Liver (tissue), 9 donors: ENCODE data around the gene USP14. TPM values are rescaled to one million over a fixed set of nuclear protein-coding genes. Genes with fewer than 3 reads are reported as not detected.

Experiments
- DNase-seq: peaks from one replicate; pipeline ENCODE4 v3.0.0-alpha.2; 2017; ENCODE audit warnings: low spot score
- H3K27ac ChIP-seq, 2 donors: one replicate each; pipeline ENCODE4 v1.7.0; 2013; ENCODE audit warnings: inconsistent platforms in 2 of 2, low read length in 2 of 2, control low read depth in 1 of 2, low read depth in 1 of 2, mild to moderate bottlenecking in 1 of 2
- H3K27me3 ChIP-seq, 4 donors: one replicate each; pipeline versions ENCODE4 v1.6.1 to v1.7.0; 2013; ENCODE audit warnings: low read length in 3 of 4, inconsistent platforms in 1 of 4, mild to moderate bottlenecking in 1 of 4, moderate library complexity in 1 of 4; ENCODE audit not compliant: control insufficient read depth in 4 of 4, insufficient read depth in 4 of 4
- H3K36me3 ChIP-seq, 4 donors: one replicate each; pipeline versions ENCODE4 v1.6.1 to v1.7.0; 2013; ENCODE audit warnings: low read length in 3 of 4, mild to moderate bottlenecking in 3 of 4, low read depth in 1 of 4, moderate library complexity in 1 of 4; ENCODE audit not compliant: control insufficient read depth in 4 of 4, insufficient read depth in 3 of 4
- H3K4me1 ChIP-seq, 4 donors: one replicate each; pipeline versions ENCODE4 v1.6.1 to v1.7.0; 2013; ENCODE audit warnings: low read length in 3 of 4, mild to moderate bottlenecking in 3 of 4, moderate library complexity in 1 of 4; ENCODE audit not compliant: control insufficient read depth in 4 of 4, insufficient read depth in 4 of 4
- H3K4me3 ChIP-seq, 3 donors: one replicate each; pipeline versions ENCODE4 v1.6.1 to v1.7.0; 2013; ENCODE audit warnings: low read length in 3 of 3, control low read depth in 1 of 3, low read depth in 1 of 3, mild to moderate bottlenecking in 1 of 3
- H3K9ac ChIP-seq, 2 donors: one replicate each; pipeline ENCODE4 v1.7.0; 2013; ENCODE audit warnings: low read length in 2 of 2, mild to moderate bottlenecking in 2 of 2, moderate library complexity in 2 of 2, control low read depth in 1 of 2, low read depth in 1 of 2
- H3K9me3 ChIP-seq, 4 donors: one replicate each; pipeline versions ENCODE4 v1.6.1 to v1.7.0; 2013; ENCODE audit warnings: low read length in 3 of 4; ENCODE audit not compliant: control insufficient read depth in 4 of 4
- CTCF ChIP-seq: fragments of 150-350 bp; IDR thresholded peaks from 2 replicates; pipeline ENCODE4 v1.5.1; 2017; ENCODE audit warnings: improper control_type of control experiment, low read depth, low read length; ENCODE audit not compliant: missing input control
- EGR1 ChIP-seq, 2 donors: IDR thresholded peaks; 2 replicates each; pipeline ENCODE4 v1.6.1; 2016 to 2018; ENCODE audit warnings: antibody characterized with exemption in 2 of 2, low read depth in 2 of 2
- FOXA1 ChIP-seq: IDR thresholded peaks from 2 replicates; pipeline ENCODE4 v1.6.1; 2016; ENCODE audit warnings: antibody characterized with exemption
- FOXA2 ChIP-seq: IDR thresholded peaks from 2 replicates; pipeline ENCODE4 v1.6.1; 2016; ENCODE audit warnings: antibody characterized with exemption
- GABPA ChIP-seq, 2 donors: IDR thresholded peaks in 1 of 2; conservative IDR thresholded peaks in 1 of 2; 2 replicates each; pipeline ENCODE4 v1.6.1; 2016; ENCODE audit warnings: antibody characterized with exemption in 2 of 2, mild to moderate bottlenecking in 1 of 2, moderate library complexity in 1 of 2
- HNF4A ChIP-seq, 2 donors: conservative IDR thresholded peaks; 2 replicates each; pipeline ENCODE4 v1.6.1; 2016; ENCODE audit warnings: antibody characterized with exemption in 2 of 2, mild to moderate bottlenecking in 2 of 2
- HNF4G ChIP-seq: IDR thresholded peaks from 2 replicates; pipeline ENCODE4 v1.6.1; 2016; ENCODE audit warnings: antibody characterized with exemption
- JUND ChIP-seq, 2 donors: IDR thresholded peaks; 2 replicates each; pipeline ENCODE4 v1.6.1; 2016; ENCODE audit warnings: antibody characterized with exemption in 2 of 2
- NR2F2 ChIP-seq: IDR thresholded peaks from 2 replicates; pipeline ENCODE4 v1.6.1; 2016; ENCODE audit warnings: antibody characterized with exemption
- RAD21 ChIP-seq, 2 donors: IDR thresholded peaks; 2 replicates each; pipeline ENCODE4 v1.6.1; 2016; ENCODE audit warnings: antibody characterized with exemption in 2 of 2, mild to moderate bottlenecking in 2 of 2
- REST ChIP-seq: IDR thresholded peaks from 2 replicates; pipeline ENCODE4 v1.6.1; 2016; ENCODE audit warnings: antibody characterized with exemption, mild to moderate bottlenecking
- RXRA ChIP-seq, 2 donors: IDR thresholded peaks; 2 replicates each; pipeline ENCODE4 v1.6.1; 2017 to 2018; ENCODE audit warnings: antibody characterized with exemption in 2 of 2, mild to moderate bottlenecking in 1 of 2
- SP1 ChIP-seq: IDR thresholded peaks from 2 replicates; pipeline ENCODE4 v1.6.1; 2018; ENCODE audit warnings: antibody characterized with exemption, mild to moderate bottlenecking
- TAF1 ChIP-seq: conservative IDR thresholded peaks from 2 replicates; pipeline ENCODE4 v1.6.1; 2016; ENCODE audit warnings: antibody characterized with exemption, mild to moderate bottlenecking
- YY1 ChIP-seq: IDR thresholded peaks from 2 replicates; pipeline ENCODE4 v1.6.1; 2016; ENCODE audit warnings: antibody characterized with exemption, mild to moderate bottlenecking
- WGBS: extraction: QIAGEN DNeasy Blood & Tissue Kit; methylation state at CpG from one replicate; pipeline ENCODE4 v1.1.7; 2013; 5-methylcytosine and 5-hydroxymethylcytosine counted together
- polyA plus RNA-seq, 2 donors: library from polyadenylated mRNA; stranded (reverse) in 1 of 2; unstranded in 1 of 2; fragments of 200-250 nt in 1 of 2; fragments of >200 nt in 1 of 2; fragmentation: Nextera tagmentation in 1 of 2; extraction: Ambion mirVana in 1 of 2; gene quantifications; one replicate each; pipeline versions ENCODE4 v1.2.1 to v1.2.3, GENCODE V29; 2013 to 2015
- total RNA-seq, 2 donors: library from RNA; depleted of rRNA; stranded (reverse); fragments of >200 nt; gene quantifications; one replicate each; pipeline ENCODE4 v1.2.3, GENCODE V29; 2014
- TF ChIP-seq, protein P1 (sequence below): IDR thresholded peaks from 2 replicates; pipeline ENCODE4 v1.6.1; 2016; ENCODE audit warnings: antibody characterized with exemption
- TF ChIP-seq, protein P2 (sequence below): IDR thresholded peaks from 2 replicates; pipeline ENCODE4 v1.6.1; 2016; ENCODE audit warnings: antibody characterized with exemption
- TF ChIP-seq, protein P3 (sequence below): IDR thresholded peaks from 2 replicates; pipeline ENCODE4 v1.6.1; 2016; ENCODE audit warnings: antibody characterized with exemption
- donor health status: healthy.
- donor health status: healthy.
- donor health status: healthy.
- donor health status: healthy.
- donor health status: healthy.

USP14 gene
- total and polyA plus RNA-seq, 4 donors, result 16.2 to 28.3 (median 20.7) TPM

GRCh38 chr18:225745-226144, 67.4 kb downstream of the USP14 start:
- no peak overlapping the region for H3K4me3 ChIP-seq
- H3K4me1 ChIP-seq, result no peaks in the 10 kb centered on the region
- no peak overlapping the region for H3K27ac ChIP-seq
- WGBS, result 96% methylated on average over 4 of the region's 4 CpGs
- peaks cover 2 to 23% (median 19%) of the 10 kb centered on the region in 4 donors for H3K36me3 ChIP-seq
- H3K9ac ChIP-seq, result no peak overlapping the region
- TF ChIP-seq, protein P1, sequence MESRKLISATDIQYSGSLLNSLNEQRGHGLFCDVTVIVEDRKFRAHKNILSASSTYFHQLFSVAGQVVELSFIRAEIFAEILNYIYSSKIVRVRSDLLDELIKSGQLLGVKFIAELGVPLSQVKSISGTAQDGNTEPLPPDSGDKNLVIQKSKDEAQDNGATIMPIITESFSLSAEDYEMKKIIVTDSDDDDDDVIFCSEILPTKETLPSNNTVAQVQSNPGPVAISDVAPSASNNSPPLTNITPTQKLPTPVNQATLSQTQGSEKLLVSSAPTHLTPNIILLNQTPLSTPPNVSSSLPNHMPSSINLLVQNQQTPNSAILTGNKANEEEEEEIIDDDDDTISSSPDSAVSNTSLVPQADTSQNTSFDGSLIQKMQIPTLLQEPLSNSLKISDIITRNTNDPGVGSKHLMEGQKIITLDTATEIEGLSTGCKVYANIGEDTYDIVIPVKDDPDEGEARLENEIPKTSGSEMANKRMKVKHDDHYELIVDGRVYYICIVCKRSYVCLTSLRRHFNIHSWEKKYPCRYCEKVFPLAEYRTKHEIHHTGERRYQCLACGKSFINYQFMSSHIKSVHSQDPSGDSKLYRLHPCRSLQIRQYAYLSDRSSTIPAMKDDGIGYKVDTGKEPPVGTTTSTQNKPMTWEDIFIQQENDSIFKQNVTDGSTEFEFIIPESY, result no peak
- TF ChIP-seq SP1, result no peak
- no peak for TF ChIP-seq YY1
- TF ChIP-seq HNF4A (conservative IDR thresholded peaks at IDR 0.05), result no peak
- no peak for TF ChIP-seq CTCF
- no peak for TF ChIP-seq FOXA1
- TF ChIP-seq FOXA2, result no peak
- TF ChIP-seq HNF4G, result no peak
- TF ChIP-seq, protein P2, sequence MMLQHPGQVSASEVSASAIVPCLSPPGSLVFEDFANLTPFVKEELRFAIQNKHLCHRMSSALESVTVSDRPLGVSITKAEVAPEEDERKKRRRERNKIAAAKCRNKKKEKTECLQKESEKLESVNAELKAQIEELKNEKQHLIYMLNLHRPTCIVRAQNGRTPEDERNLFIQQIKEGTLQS, result no peak
- TF ChIP-seq EGR1 (IDR thresholded peaks at IDR 0.05; ENCODE audit: low read depth in 2 of 2), result no peak
- H3K27me3 ChIP-seq, result no peaks in the 10 kb centered on the region
- no peaks in the 10 kb centered on the region for H3K9me3 ChIP-seq
- no peak for DNase-seq

DNA sequence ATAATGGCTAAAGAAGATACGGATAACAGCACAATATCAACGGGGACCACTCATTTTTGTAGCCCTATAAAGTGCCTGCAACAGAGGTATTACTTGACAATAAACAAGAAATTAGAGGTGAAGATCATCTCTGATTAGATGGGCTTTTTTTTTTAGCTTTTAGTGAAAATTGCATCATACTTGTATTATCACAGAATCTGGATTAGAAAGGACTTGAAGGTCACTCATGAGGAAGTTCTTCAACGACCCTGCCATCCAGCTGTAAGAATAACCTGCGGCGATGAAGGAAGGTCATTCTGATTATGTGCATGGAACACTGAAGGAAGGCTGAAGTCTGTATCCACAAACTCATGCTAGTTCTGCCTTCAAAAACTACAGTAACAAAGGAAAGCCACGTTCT, 69.0 kb downstream of the USP14 start:
- WGBS, result 94% methylated on average over 6 of the region's 6 CpGs
- H3K9me3 ChIP-seq, result no peaks in the 10 kb centered on the region
- no peak overlapping the region for H3K9ac ChIP-seq
- TF ChIP-seq REST (no peak), FOXA1 (no peak), SP1 (no peak), RXRA (IDR thresholded peaks at IDR 0.05) (no peak), HNF4G (no peak), RAD21 (IDR thresholded peaks at IDR 0.05) (no peak), EGR1 (IDR thresholded peaks at IDR 0.05; ENCODE audit: low read depth in 2 of 2) (no peak), JUND (IDR thresholded peaks at IDR 0.05) (no peak), GABPA (IDR thresholded peaks at IDR 0.05 in 1 of 2, conservative IDR thresholded peaks at IDR 0.05 in 1 of 2) (no peak), HNF4A (conservative IDR thresholded peaks at IDR 0.05) (no peak), TAF1 (no peak), YY1 (no peak), FOXA2 (no peak), CTCF (no peak), NR2F2 (no peak)
- TF ChIP-seq, protein P1, result no peak
- TF ChIP-seq, protein P2, result no peak
- TF ChIP-seq, protein P3, sequence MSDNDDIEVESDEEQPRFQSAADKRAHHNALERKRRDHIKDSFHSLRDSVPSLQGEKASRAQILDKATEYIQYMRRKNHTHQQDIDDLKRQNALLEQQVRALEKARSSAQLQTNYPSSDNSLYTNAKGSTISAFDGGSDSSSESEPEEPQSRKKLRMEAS, result no peak
- no peaks in the 10 kb centered on the region for H3K27me3 ChIP-seq
- no peak overlapping the region for H3K27ac ChIP-seq
- no peaks in the 10 kb centered on the region for H3K4me1 ChIP-seq
- no peak for DNase-seq
- H3K4me3 ChIP-seq, result no peak overlapping the region
- peaks cover 2 to 20% (median 18%) of the 10 kb centered on the region in 4 donors for H3K36me3 ChIP-seq
